DOHH2 (cell line): ENCODE data around the gene DES.

Experiments
- H3F3A ChIP-seq: fragments of 200-600 bp; sonication (generic), shearing (Covaris generic); 2 replicates; pipeline ENCODE4 v1.6.0; 2016; ENCODE audit warnings: antibody characterized with exemption, mild to moderate bottlenecking; ENCODE audit not compliant: control insufficient read depth, insufficient read depth
- H3K27ac ChIP-seq: fragments of 200-600 bp; sonication (generic); 2 replicates; pipeline ENCODE4 v1.5.1; 2014; ENCODE audit warnings: low read depth, mild to moderate bottlenecking, low read length, moderate library complexity
- H3K27me3 ChIP-seq: fragments of 200-600 bp; sonication (generic); 2 replicates; pipeline ENCODE4 v1.6.1; 2014; ENCODE audit warnings: mild to moderate bottlenecking, low read length, mixed read lengths; ENCODE audit not compliant: control insufficient read depth
- H3K36me3 ChIP-seq: fragments of 200-600 bp; sonication (generic); 2 replicates; pipeline ENCODE4 v1.6.1; 2014; ENCODE audit warnings: mild to moderate bottlenecking, low read length, moderate library complexity, mixed read lengths; ENCODE audit not compliant: control insufficient read depth
- H3K4me1 ChIP-seq: fragments of 200-600 bp; sonication (generic); 2 replicates; pipeline ENCODE4 v1.6.1; 2014; ENCODE audit warnings: mild to moderate bottlenecking, low read length, mixed read lengths; ENCODE audit not compliant: control insufficient read depth
- H3K4me2 ChIP-seq: fragments of 200-600 bp; sonication (generic); 2 replicates; pipeline ENCODE4 v1.6.0; 2014; ENCODE audit warnings: mild to moderate bottlenecking, low read length, moderate library complexity
- H3K4me3 ChIP-seq: fragments of 200-600 bp; sonication (generic); 2 replicates; pipeline ENCODE4 v1.5.1; 2014; ENCODE audit warnings: mild to moderate bottlenecking, low read length, mixed read lengths
- H3K79me2 ChIP-seq: fragments of 200-600 bp; sonication (generic); 2 replicates; pipeline ENCODE4 v1.6.1; 2014; ENCODE audit warnings: mild to moderate bottlenecking, low read length, mixed read lengths; ENCODE audit not compliant: control insufficient read depth
- H3K9me2 ChIP-seq: fragments of 200-600 bp; sonication (generic); replicated peaks from 2 replicates; pipeline ENCODE4 v1.6.1; 2014; ENCODE audit warnings: mild to moderate bottlenecking, low read length, mixed read lengths; ENCODE audit not compliant: control insufficient read depth
- H3K9me3 ChIP-seq: fragments of 200-600 bp; sonication (generic); 2 replicates; pipeline ENCODE4 v1.6.1; 2014; ENCODE audit warnings: antibody characterized with exemption, low read length, mixed read lengths; ENCODE audit not compliant: control insufficient read depth, insufficient read depth
- H4K20me1 ChIP-seq: fragments of 200-600 bp; sonication (generic); 2 replicates; pipeline ENCODE4 v1.6.0; 2014; ENCODE audit warnings: low read depth, mild to moderate bottlenecking, antibody characterized with exemption, low read length, moderate library complexity; ENCODE audit not compliant: control insufficient read depth, insufficient read depth
- CTCF ChIP-seq: fragments of 200-600 bp; sonication (generic); IDR thresholded peaks from one replicate; pipeline ENCODE4 v1.5.1; 2014; ENCODE audit warnings: antibody characterized with exemption, mild to moderate bottlenecking, low read depth, low read length; ENCODE audit not compliant: poor library complexity, severe bottlenecking
- EZH2phosphoT487 ChIP-seq: fragments of 200-600 bp; sonication (generic); IDR thresholded peaks from 2 replicates; pipeline ENCODE4 v1.6.1; 2017; ENCODE audit warnings: borderline replicate concordance, mild to moderate bottlenecking, antibody characterized with exemption, low read length, moderate library complexity, mixed read lengths

The DES gene

GRCh38 chr2:219472629-219473187, 54.5 kb downstream of the DES start:
- H3K4me2 ChIP-seq = no peak overlapping the region
- H3K79me2 ChIP-seq = no peaks in the 10 kb centered on the region
- H3K36me3 ChIP-seq = no peaks in the 10 kb centered on the region
- H3K4me1 ChIP-seq = no peaks in the 10 kb centered on the region
- H3K27ac ChIP-seq = no peak overlapping the region
- no peak overlapping the region for H3K4me3 ChIP-seq
- TF ChIP-seq EZH2phosphoT487 (no peak), CTCF (no peak)
- H3F3A ChIP-seq = no peaks in the 10 kb centered on the region
- H3K9me3 ChIP-seq = no peaks in the 10 kb centered on the region
- no peaks in the 10 kb centered on the region for H3K27me3 ChIP-seq
- no peaks in the 10 kb centered on the region for H4K20me1 ChIP-seq
- H3K9me2 ChIP-seq = no peaks in the 10 kb centered on the region

- no peak for TF ChIP-seq CTCF
- TF ChIP-seq EZH2phosphoT487 = no peak
- Histone ChIP-seq H3F3A (no peaks in the 10 kb centered on the region), H3K27ac (no peak overlapping the region), H3K4me3 (no peak overlapping the region), H3K9me2 (no peaks in the 10 kb centered on the region), H3K9me3 (no peaks in the 10 kb centered on the region), H3K4me1 (no peaks in the 10 kb centered on the region), H3K79me2 (no peaks in the 10 kb centered on the region), H3K27me3 (no peaks in the 10 kb centered on the region), H4K20me1 (no peaks in the 10 kb centered on the region), H3K36me3 (no peaks in the 10 kb centered on the region), H3K4me2 (no peak overlapping the region)
Observed at GRCh38 chr2:219473511-219473910, 55.3 kb downstream of the DES start.

GRCh38 chr2:219474285-219475060, 56.3 kb downstream of the DES start:
- TF ChIP-seq CTCF = no peak
- no peak for TF ChIP-seq EZH2phosphoT487
- no peak overlapping the region for H3K27ac ChIP-seq
- no peaks in the 10 kb centered on the region for H3F3A ChIP-seq
- H3K27me3 ChIP-seq = no peaks in the 10 kb centered on the region
- H3K9me3 ChIP-seq = no peaks in the 10 kb centered on the region
- H3K36me3 ChIP-seq = no peaks in the 10 kb centered on the region
- no peaks in the 10 kb centered on the region for H3K79me2 ChIP-seq
- no peaks in the 10 kb centered on the region for H4K20me1 ChIP-seq
- H3K4me3 ChIP-seq = no peak overlapping the region
- no peak overlapping the region for H3K4me2 ChIP-seq
- no peaks in the 10 kb centered on the region for H3K9me2 ChIP-seq
- H3K4me1 ChIP-seq = no peaks in the 10 kb centered on the region
